Ishikawa (cell line): Measurements from ENCODE around the gene CFAP97D1.

Experiments
- CEBPB ChIP-seq: IDR thresholded peaks from 2 replicates; pipeline ENCODE4 v1.6.1; 2012
- CREB1 ChIP-seq: IDR thresholded peaks from 2 replicates; pipeline ENCODE4 v1.6.1; 2012; ENCODE audit warnings: low read depth
- EGR1 ChIP-seq: IDR thresholded peaks from 2 replicates; pipeline ENCODE4 v1.6.1; 2012
- EP300 ChIP-seq: IDR thresholded peaks from 2 replicates; pipeline ENCODE4 v1.6.1; 2012; ENCODE audit warnings: borderline replicate concordance
- FOXM1 ChIP-seq: IDR thresholded peaks from 2 replicates; pipeline ENCODE4 v1.6.1; 2012; ENCODE audit warnings: low read depth, borderline replicate concordance
- NFIC ChIP-seq: IDR thresholded peaks from 2 replicates; pipeline ENCODE4 v1.6.1; 2012
- RAD21 ChIP-seq: IDR thresholded peaks from 2 replicates; pipeline ENCODE4 v1.6.1; 2012; ENCODE audit warnings: low read depth
- TAF1 ChIP-seq: IDR thresholded peaks from 2 replicates; pipeline ENCODE4 v1.6.1; 2012; ENCODE audit warnings: low read depth, mild to moderate bottlenecking
- TCF12 ChIP-seq: IDR thresholded peaks from 2 replicates; pipeline ENCODE4 v1.6.1; 2012; ENCODE audit warnings: low read depth
- TEAD4 ChIP-seq: IDR thresholded peaks from 2 replicates; pipeline ENCODE4 v1.6.1; 2012
- YY1 ChIP-seq: IDR thresholded peaks from 2 replicates; pipeline ENCODE4 v1.6.1; 2012; ENCODE audit warnings: low read depth
- ZBTB7A ChIP-seq: IDR thresholded peaks from 2 replicates; pipeline ENCODE4 v1.6.1; 2012; ENCODE audit warnings: low read depth
- TF ChIP-seq, protein P1 (sequence below): IDR thresholded peaks from 2 replicates; pipeline ENCODE4 v1.6.1; 2012
- TF ChIP-seq, protein P2 (sequence below): IDR thresholded peaks from 2 replicates; pipeline ENCODE4 v1.6.1; 2012; ENCODE audit warnings: low read depth, mild to moderate bottlenecking
- TF ChIP-seq, protein P3 (sequence below): IDR thresholded peaks from 2 replicates; pipeline ENCODE4 v1.6.1; 2012

CFAP97D1 gene

DNA sequence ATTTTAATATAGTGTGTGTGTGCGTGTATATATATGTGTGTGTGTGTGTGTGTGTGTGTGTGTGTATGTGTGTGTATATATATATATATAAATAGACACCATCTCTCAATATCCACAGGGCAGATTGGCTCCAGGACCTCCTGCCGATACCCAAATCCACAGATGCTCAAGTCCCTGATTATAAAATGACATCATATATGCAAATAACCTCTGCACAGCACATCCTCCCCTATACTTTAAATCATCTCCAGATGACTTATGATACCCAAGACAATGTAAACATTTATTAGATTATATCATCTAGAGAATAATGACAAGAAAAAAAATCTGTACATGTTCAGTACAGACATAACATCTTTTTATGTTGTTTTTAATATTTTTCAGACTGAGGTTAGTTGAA, 9.3 kb upstream of the CFAP97D1 start:
- TF ChIP-seq TEAD4 (no peak), RAD21 (no peak), NFIC (no peak), TAF1 (no peak), CEBPB (no peak), YY1 (no peak), EP300 (no peak), FOXM1 (no peak), CREB1 (no peak), EGR1 (no peak), ZBTB7A (no peak), TCF12 (no peak)
- TF ChIP-seq, protein P1, sequence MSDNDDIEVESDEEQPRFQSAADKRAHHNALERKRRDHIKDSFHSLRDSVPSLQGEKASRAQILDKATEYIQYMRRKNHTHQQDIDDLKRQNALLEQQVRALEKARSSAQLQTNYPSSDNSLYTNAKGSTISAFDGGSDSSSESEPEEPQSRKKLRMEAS: no peak
- TF ChIP-seq, protein P2, sequence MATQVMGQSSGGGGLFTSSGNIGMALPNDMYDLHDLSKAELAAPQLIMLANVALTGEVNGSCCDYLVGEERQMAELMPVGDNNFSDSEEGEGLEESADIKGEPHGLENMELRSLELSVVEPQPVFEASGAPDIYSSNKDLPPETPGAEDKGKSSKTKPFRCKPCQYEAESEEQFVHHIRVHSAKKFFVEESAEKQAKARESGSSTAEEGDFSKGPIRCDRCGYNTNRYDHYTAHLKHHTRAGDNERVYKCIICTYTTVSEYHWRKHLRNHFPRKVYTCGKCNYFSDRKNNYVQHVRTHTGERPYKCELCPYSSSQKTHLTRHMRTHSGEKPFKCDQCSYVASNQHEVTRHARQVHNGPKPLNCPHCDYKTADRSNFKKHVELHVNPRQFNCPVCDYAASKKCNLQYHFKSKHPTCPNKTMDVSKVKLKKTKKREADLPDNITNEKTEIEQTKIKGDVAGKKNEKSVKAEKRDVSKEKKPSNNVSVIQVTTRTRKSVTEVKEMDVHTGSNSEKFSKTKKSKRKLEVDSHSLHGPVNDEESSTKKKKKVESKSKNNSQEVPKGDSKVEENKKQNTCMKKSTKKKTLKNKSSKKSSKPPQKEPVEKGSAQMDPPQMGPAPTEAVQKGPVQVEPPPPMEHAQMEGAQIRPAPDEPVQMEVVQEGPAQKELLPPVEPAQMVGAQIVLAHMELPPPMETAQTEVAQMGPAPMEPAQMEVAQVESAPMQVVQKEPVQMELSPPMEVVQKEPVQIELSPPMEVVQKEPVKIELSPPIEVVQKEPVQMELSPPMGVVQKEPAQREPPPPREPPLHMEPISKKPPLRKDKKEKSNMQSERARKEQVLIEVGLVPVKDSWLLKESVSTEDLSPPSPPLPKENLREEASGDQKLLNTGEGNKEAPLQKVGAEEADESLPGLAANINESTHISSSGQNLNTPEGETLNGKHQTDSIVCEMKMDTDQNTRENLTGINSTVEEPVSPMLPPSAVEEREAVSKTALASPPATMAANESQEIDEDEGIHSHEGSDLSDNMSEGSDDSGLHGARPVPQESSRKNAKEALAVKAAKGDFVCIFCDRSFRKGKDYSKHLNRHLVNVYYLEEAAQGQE: no peak
- TF ChIP-seq, protein P3, sequence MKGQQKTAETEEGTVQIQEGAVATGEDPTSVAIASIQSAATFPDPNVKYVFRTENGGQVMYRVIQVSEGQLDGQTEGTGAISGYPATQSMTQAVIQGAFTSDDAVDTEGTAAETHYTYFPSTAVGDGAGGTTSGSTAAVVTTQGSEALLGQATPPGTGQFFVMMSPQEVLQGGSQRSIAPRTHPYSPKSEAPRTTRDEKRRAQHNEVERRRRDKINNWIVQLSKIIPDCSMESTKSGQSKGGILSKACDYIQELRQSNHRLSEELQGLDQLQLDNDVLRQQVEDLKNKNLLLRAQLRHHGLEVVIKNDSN: no peak

DNA sequence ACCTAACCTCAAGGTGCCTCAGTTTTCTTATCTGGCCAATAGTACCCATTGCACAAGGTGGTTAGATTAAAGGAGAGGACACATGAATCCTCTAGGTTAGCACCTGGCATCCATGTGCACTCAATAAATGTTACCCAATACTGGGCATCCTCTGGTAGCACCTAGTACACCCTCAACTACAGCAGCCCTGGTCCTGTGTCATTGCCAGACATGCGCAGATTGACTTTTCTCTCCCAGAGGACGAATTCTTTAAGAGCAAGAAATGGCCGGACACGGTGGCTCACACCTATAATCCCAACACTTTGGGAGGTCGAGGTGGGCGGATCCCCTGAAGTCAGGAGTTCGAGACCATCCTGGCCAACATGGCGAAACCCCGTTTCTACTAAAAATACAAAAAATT, 8.8 kb upstream of the CFAP97D1 start:
- TF ChIP-seq CREB1 (no peak), TCF12 (no peak), NFIC (no peak), TAF1 (no peak), RAD21 (no peak), ZBTB7A (no peak), CEBPB (no peak), YY1 (no peak)
- TF ChIP-seq, protein P3: no peak
- TF ChIP-seq, protein P2: no peak
- TF ChIP-seq, protein P1: no peak

DNA sequence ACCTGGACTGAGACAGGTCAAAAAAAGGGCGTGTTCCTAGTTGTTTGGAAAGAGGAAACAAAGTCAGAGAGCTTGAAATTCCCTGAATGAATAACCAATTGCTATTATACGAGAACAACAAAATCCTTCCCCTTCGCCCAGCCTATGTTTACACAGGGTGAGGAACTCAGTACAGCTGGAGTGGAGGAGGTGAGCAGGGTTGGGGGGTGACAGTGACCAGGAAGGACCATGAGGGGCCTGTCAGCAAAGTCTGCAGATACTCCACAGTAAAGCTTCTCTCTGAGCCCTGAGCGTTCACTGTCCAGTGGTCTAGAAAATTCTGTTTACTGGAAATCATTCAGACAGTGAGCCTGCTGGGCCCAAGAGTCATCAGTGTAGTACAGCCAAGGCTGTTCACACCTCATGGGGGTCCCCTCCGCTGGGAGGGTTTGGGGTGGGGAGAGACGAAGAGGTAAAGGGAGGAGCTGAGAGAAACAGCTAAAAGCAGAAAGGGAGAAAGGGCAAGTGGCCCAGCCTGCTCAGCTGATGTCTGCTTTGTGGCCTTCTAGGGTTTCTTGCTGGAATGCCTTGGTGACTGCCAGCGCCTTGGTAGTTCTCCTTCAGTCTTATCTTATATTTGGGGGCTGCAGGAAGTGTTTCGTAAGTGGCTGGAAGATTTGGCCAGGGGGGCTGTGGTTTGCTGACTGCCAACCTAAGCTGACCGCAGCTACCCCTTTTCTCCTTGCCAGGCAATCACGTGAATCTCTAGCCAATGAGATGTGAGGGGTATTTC, 7.2 kb upstream of the CFAP97D1 start:
- TF ChIP-seq CREB1 (no peak), RAD21 (no peak), EP300 (no peak), TAF1 (no peak), ZBTB7A (no peak)

DNA sequence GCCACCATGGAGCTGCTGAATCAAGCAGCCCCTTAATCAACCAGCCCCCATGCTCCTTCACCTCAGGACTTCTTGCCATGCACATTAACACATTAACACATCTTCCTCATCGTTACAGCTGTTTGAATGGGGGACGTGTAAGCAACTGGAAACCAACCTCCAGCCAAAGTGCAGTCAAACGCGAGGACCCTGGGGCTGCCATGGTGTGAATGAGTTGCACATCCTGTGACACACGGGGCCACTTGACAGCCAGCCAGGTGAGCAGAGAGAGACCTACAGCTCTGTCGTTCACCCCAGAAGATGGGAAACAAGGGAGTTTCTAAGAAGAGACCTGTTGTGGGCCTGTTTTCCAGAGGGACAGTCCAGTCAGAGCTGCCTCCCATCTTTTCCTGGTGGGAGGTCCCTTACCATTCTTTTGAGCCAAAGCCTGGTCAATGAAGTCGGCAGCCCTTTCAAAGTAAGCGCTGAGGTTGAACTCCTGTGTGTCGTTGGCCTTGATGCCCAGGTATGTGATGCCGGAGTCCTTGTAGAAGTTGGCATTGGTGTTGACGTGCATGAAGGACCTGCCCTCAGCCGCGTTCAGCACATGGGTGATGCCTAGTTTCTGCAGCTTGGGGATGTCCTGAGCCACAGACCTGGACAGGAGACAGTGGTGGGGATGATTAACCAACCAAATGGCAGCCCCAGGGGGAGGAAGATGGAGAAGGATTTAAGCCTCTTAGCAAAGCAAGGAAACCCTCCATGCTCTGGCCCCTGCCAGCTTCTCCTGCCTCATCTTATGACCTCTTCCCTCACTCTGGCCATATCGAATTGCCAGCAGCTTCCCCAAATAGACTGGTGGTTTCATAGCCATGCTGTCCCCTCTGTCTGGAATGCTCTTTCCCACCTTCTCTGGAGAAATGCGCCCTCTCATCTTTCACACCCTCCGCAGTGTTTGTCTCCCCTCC, 5.7 kb upstream of the CFAP97D1 start:
- TF ChIP-seq, protein P1: no peak
- TF ChIP-seq TEAD4: no peak
- TF ChIP-seq RAD21: no peak
- TF ChIP-seq ZBTB7A: no peak
- no peak for TF ChIP-seq NFIC
- no peak for TF ChIP-seq TCF12

DNA sequence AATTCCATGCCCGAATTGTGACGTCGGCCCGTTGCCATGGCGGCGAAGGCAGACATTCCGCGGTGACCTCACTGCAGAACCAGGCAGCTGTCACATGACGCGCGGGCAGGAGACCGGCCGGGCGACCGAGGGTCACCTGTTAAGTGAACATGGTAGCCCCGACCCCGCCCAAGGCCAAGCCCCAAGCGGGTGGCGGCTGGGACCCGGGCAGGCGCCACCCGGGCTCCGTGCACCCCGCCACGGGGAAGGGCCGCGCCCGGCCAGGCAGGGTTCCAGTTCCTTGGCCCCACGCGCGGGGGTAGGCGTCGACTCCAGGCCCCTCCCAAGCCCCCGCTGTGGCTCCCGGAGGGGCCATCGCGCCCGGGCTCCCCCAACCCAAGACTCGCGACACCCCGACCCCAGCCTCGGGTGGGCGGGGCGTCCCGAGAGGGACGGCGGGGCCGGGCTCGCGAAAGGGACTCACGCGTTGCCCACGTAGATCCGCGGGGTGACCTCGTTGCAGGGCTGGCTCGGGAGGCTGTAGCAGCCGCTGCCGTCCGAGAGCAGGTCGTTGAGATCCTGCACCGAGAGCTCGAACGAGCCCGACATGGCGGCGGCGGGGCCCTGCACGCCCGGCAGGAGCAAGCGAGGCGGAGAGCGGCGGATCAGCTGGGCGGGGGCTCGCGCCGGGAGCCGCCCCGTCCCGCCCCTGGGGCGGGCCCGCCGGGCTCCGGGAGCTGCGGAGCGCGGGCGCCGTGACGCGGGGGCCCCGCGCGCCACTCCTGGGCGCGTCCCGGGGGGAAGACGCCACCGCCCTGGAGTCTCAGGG, 1.7 kb upstream of the CFAP97D1 start, which contains the start of gene DUSP3:
TSS of gene DUSP3 (minus strand) at position 641 of the 808 bp plus-strand sequence. CDS start at position 588, 53 bp downstream.
- TF ChIP-seq CREB1: peak; percentile 85
- no peak for TF ChIP-seq FOXM1
- peak; percentile 25; the same call in 1 of the 2 replicates for TF ChIP-seq EP300
- no peak for TF ChIP-seq RAD21
- no peak; the same call in 1 of the 2 replicates for TF ChIP-seq TCF12
- TF ChIP-seq CEBPB: no peak
- no peak for TF ChIP-seq EGR1
- TF ChIP-seq, protein P3: peak; percentile 97
- peak; percentile 93 for TF ChIP-seq TEAD4
- peak; percentile 62 for TF ChIP-seq TAF1
- TF ChIP-seq, protein P2: no peak
- TF ChIP-seq, protein P1: peak; percentile 38; the same call in 1 of the 2 replicates
- peak; percentile 82 for TF ChIP-seq YY1
- no peak; the same call in 1 of the 2 replicates for TF ChIP-seq ZBTB7A
- TF ChIP-seq NFIC: no peak
